GM10248 (cell line): ENCODE data around the gene WDR17.
"Not testable (repeated sequence)": the region's sequence is repeated elsewhere in the genome, so short reads cannot be mapped to it uniquely, and the experiment has no call there.

Experiments
- CTCF ChIA-PET: fragments of 300-600 bp; sonication (Branson Sonifier 250); formaldehyde crosslinking; extraction: SDS; loops from one replicate; lab custom pipeline; 2021; ENCODE audit warnings: antibody characterized with exemption; lab: Yijun Ruan, JAX
- POLR2A ChIA-PET: fragments of 350-650 bp; sonication (Branson Sonifier 250); formaldehyde crosslinking; extraction: SDS; loops from one replicate; lab custom pipeline; 2020; ENCODE audit warnings: antibody characterized with exemption; lab: Yijun Ruan, JAX
- DNase-seq: peaks from one replicate; pipeline ENCODE4 v3.0.0; 2012; ENCODE audit errors: extremely low spot score
- TF ChIP-seq, protein P1 (sequence below): IDR thresholded peaks from 2 replicates; pipeline ENCODE4 v1.5.1; 2012; ENCODE audit warnings: mild to moderate bottlenecking, low read depth; ENCODE audit errors: extremely low read depth, missing control alignments, control extremely low read depth

Gene WDR17

DNA sequence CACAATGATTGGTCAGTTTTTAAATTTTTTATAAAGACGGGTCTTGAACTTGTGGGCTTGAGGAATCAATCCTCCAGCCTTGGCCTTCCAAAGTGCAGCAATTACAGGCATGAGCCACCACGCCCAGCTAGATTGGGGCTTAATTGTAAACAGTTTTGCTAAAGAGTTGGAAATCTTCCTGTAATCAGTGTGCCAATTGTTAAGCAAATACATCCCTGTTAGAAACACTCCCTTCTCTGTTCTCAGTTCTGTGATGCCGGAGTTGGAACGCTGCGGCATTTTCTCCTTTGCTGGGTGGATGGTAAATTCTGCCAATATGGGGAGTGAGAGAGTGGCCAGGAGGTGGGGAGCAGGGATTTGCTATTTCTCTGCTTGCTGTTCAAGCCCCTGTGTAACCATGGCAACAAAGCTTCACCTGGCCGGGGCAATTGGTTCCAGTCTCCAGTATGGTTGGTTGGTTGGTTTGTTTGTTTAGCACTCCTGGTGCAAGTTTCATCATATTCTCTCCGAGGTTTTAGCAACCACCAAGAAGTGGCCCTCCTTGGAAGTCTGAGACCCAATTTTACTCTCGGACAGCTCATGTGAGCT lies 132.8 kb downstream of the WDR17 start:
- POLR2A ChIA-PET = no interaction called here
- CTCF ChIA-PET = no interaction called here
- TF ChIP-seq, protein P1, sequence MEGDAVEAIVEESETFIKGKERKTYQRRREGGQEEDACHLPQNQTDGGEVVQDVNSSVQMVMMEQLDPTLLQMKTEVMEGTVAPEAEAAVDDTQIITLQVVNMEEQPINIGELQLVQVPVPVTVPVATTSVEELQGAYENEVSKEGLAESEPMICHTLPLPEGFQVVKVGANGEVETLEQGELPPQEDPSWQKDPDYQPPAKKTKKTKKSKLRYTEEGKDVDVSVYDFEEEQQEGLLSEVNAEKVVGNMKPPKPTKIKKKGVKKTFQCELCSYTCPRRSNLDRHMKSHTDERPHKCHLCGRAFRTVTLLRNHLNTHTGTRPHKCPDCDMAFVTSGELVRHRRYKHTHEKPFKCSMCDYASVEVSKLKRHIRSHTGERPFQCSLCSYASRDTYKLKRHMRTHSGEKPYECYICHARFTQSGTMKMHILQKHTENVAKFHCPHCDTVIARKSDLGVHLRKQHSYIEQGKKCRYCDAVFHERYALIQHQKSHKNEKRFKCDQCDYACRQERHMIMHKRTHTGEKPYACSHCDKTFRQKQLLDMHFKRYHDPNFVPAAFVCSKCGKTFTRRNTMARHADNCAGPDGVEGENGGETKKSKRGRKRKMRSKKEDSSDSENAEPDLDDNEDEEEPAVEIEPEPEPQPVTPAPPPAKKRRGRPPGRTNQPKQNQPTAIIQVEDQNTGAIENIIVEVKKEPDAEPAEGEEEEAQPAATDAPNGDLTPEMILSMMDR = no peak
- DNase-seq = no peak

DNA sequence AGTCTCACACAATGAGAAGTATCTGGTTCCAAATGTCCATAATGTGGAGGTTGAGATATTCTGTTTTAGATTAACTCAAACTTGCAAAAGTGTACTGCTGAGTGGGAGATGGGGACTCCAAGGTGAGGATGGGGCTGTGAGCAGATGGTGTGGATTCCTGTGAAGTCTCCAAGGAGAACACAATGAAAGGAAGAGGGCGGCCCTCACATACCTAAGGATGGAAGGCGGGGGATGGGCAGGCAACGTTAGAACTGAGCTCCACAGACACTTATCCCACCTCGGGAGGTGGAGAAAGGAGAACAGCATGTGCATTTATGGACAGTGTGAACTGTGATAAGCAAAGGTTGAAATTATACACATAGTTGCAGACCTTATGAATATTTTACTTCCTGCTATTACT lies 139.7 kb downstream of the WDR17 start:
- POLR2A ChIA-PET = no interaction called here
- no peak for DNase-seq
- CTCF ChIA-PET = no interaction called here
- TF ChIP-seq, protein P1 = no peak

GRCh38 chr4:176207839-176208238 lies 142.2 kb downstream of the WDR17 start:
- CTCF ChIA-PET = no interaction called here
- TF ChIP-seq, protein P1 = no peak
- DNase-seq = no peak
- POLR2A ChIA-PET = no interaction called here

- ChIA-PET POLR2A (no interaction called here), CTCF (no interaction called here)
- no peak for DNase-seq
- TF ChIP-seq, protein P1 = no peak
Measured at GRCh38 chr4:176209535-176209934, 143.9 kb downstream of the WDR17 start.

DNA sequence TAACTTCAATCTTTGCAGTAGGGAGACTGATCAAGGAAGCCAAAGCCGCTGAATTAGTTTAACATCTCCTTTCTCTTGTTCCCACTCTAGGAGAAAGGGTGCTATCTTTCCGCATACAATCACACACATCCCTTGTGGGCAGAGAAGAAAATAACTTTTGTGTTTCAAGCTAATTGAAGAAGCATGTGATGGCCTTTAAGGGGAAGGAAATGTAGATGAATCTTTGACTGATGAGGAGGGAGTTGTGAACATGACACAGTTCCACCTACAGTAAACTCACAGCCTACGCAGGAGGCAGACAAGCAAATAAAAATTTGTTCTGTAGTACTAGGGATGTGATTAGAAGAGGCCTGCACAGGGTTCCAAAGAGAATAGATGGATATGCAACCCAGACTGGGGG lies 144.5 kb downstream of the WDR17 start:
- ChIA-PET CTCF (no interaction called here), POLR2A (no interaction called here)
- DNase-seq = no peak
- TF ChIP-seq, protein P1 = no peak

- ChIA-PET POLR2A (no interaction called here), CTCF (no interaction called here)
- TF ChIP-seq, protein P1 = no peak
- DNase-seq = no peak
Measured at GRCh38 chr4:176210579-176211296, 145.1 kb downstream of the WDR17 start.

GRCh38 chr4:176212351-176212750 lies 146.7 kb downstream of the WDR17 start:
- DNase-seq, POLR2A ChIA-PET: not testable (repeated sequence)
- CTCF ChIA-PET = interaction anchor here (1.0 kb wide), 1 partner anchor 16 kb away, joined by 3 read pairs; no protein-coding TSS in a partner anchor
